ENCODE results near the gene CAPN13. TPM values are rescaled to one million over a fixed set of nuclear protein-coding genes. Genes with fewer than 3 reads are reported as not detected.

CAPN13 gene
- total RNA-seq, 1 experiment from 2014 or later, result 5.7 TPM

- Histone ChIP-seq H3K56ac (ENCODE audit: insufficient read length, low read depth, low read length) (no peak overlapping the region), H3K9ac (ENCODE audit: extremely low read depth, insufficient read length, low read length) (no peak overlapping the region), H2BK15ac (ENCODE audit: low read depth, low read length) (no peak overlapping the region), H3K27ac (ENCODE audit: insufficient read length, low read depth, low read length) (no peak overlapping the region), H3K4ac (ENCODE audit: low read depth, low read length) (no peak overlapping the region), H2BK20ac (ENCODE audit: low read depth, low read length, poor library complexity, severe bottlenecking) (no peak overlapping the region), H3T11ph (ENCODE audit: low read length) (no peak overlapping the region), H4K8ac (replicated peaks; ENCODE audit: insufficient read length, low read depth, low read length) (no peak overlapping the region), H3K4me1 (ENCODE audit: insufficient read depth, low read length) (no peaks in the 10 kb centered on the region), H3K14ac (ENCODE audit: insufficient read depth, low read length) (no peak overlapping the region), H3K9me3 (ENCODE audit: control insufficient read depth, low read depth, low read length) (no peaks in the 10 kb centered on the region), H3K27me3 (ENCODE audit: insufficient read depth, low read length) (no peaks in the 10 kb centered on the region), H2BK120ac (ENCODE audit: low read depth, low read length, poor library complexity, severe bottlenecking) (no peak overlapping the region), H2BK12ac (ENCODE audit: insufficient read length, low read depth, low read length) (no peak overlapping the region), H4K20me1 (ENCODE audit: control insufficient read depth, insufficient read depth, insufficient read length) (no peaks in the 10 kb centered on the region), H2BK5ac (ENCODE audit: insufficient read length, low read length) (no peak overlapping the region), H3K4me2 (ENCODE audit: insufficient read depth, insufficient read length, low read length) (no peak overlapping the region), H4K91ac (ENCODE audit: insufficient read length, low read depth, low read length) (no peak overlapping the region), H2AK5ac (ENCODE audit: insufficient read length, low read length) (no peak overlapping the region), H2AFZ (ENCODE audit: low read length) (no peak overlapping the region), H4K5ac (ENCODE audit: insufficient read length, low read depth, low read length) (no peak overlapping the region), H3K79me1 (ENCODE audit: insufficient read depth, low read depth, low read length, poor library complexity, severe bottlenecking) (no peaks in the 10 kb centered on the region), H3K18ac (ENCODE audit: insufficient read length, low read depth, low read length) (no peak overlapping the region), H3K23ac (ENCODE audit: insufficient read length, low read depth, low read length) (no peak overlapping the region), H3K79me2 (ENCODE audit: insufficient read depth, low read length) (no peaks in the 10 kb centered on the region), H3K23me2 (ENCODE audit: insufficient read length, low read depth, low read length, poor library complexity, severe bottlenecking) (no peaks in the 10 kb centered on the region)
- Mint-ChIP-seq H3K36me3 (ENCODE audit: insufficient read depth in 1 of 3, low read depth in 3 of 3) (peaks cover 0 to 11% (median 10%) of the 10 kb centered on the region in 3 experiments; a peak in 5 of 7 replicates), H3K4me3 (no peak overlapping the region), H3K4me1 (peaks cover 4 to 5% of the 10 kb centered on the region in 2 experiments; a peak in 3 of 4 replicates), H3K27me3 (ENCODE audit: low read depth) (no peaks in the 10 kb centered on the region), H3K27ac (no peak overlapping the region), H3K9me3 (peaks cover 15 to 21% of the 10 kb centered on the region in 2 experiments)
- DNase-seq, result no peak
- no CpG with 5 or more reads among the region's 6 CpGs for WGBS (ENCODE audit: extremely low coverage, insufficient read length, low lambda C conversion rate)
- TF ChIP-seq CTCF (conservative IDR thresholded peaks at IDR 0.05), result no peak
Measured at GRCh38 chr2:30710461-30710860, 96.8 kb downstream of the CAPN13 start.
